ENCODE data around the gene SPTLC2. TPM values are rescaled to one million over a fixed set of nuclear protein-coding genes. Genes with fewer than 3 reads are reported as not detected.

SPTLC2 gene
- total and polyA plus RNA-seq, 2 of the 13 experiments (the other 11 are each of a cell fraction or from before 2014, with no cell fraction given) = 17.4 to 17.5 TPM

DNA sequence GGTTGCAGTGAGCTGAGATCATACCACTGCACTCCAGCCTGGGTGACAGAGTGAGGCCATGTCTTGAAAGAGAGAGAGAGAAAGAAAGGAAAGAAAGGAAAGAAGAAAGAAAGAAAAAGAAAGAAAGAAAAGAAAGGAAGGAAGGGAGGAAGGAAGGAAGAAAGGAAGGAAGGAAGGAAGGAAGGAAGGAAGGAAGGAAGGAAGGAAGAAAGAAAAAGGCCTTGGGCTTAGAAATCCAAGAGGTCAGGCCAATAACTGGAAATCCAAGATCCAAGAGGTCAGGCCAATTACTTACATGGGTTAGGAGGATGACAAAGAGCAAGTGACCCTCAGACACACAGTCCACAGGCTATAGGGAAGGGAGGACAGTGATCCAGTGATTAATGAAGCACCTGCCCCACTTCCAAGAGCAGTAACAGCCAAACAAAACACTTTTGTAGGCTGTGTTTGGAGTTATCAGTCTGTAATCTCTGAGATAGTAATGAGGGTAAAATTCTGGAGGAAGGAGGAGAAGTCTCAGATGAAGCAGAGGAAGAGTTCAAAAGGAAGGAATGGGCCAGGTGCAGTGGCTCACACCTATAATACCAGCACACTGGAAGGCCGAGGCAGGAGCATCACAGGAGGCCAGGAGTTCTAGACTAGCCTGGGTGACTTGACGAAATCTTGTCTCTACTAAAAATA lies 32.2 kb upstream of the SPTLC2 start:
- DNase-seq (ENCODE audit: low spot score) (no peak), FAIRE-seq (no peak), ATAC-seq (no peak)
- peaks cover 31% of the 10 kb centered on the region for H3K4me1 ChIP-seq (ENCODE audit: insufficient read depth, low read length)
- in situ Hi-C loops (cut with HindIII; ENCODE audit: extremely low pct_ligation_motif_present, low pct_unique_long_range_greater_than_20kb) (no loop called here), intact Hi-C loops (cut with micrococcal nuclease; ENCODE audit: unreplicated experiment) (no loop called here)
- no peak overlapping the region for H3K4me2 ChIP-seq (ENCODE audit: low read depth, low read length)
- no peaks in the 10 kb centered on the region for H4K20me1 ChIP-seq (ENCODE audit: insufficient read depth, low read length)
- ChIA-PET CTCF (ENCODE audit: low intra/inter-chr PET ratio, low total read pairs) (no interaction called here), POLR2A (no interaction called here)
- H3K9ac ChIP-seq (ENCODE audit: insufficient read depth, low read depth, low read length) = no peak overlapping the region
- BruUV-seq (replicated peaks) = no TSS peak
- no peak overlapping the region for H3K27ac ChIP-seq (ENCODE audit: extremely low read length, insufficient read depth, low read length)
- TF ChIP-seq SMAD3 (CRISPR knock-in tag; IDR thresholded peaks at IDR 0.05) = no peak
- no peak for TF ChIP-seq HOXA3 (CRISPR knock-in tag; IDR thresholded peaks at IDR 0.05)
- TF ChIP-seq, protein P1, sequence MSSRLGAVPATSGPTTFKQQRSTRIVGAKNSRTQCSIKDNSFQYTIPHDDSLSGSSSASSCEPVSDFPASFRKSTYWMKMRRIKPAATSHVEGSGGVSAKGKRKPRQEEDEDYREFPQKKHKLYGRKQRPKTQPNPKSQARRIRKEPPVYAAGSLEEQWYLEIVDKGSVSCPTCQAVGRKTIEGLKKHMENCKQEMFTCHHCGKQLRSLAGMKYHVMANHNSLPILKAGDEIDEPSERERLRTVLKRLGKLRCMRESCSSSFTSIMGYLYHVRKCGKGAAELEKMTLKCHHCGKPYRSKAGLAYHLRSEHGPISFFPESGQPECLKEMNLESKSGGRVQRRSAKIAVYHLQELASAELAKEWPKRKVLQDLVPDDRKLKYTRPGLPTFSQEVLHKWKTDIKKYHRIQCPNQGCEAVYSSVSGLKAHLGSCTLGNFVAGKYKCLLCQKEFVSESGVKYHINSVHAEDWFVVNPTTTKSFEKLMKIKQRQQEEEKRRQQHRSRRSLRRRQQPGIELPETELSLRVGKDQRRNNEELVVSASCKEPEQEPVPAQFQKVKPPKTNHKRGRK (CRISPR knock-in tag; IDR thresholded peaks at IDR 0.05) = peak; percentile 75; the same call in 1 of the 2 replicates
- WGBS (ENCODE audit: low lambda C conversion rate) = 0% methylated on average over 2 of the region's 2 CpGs
- H3K36me3 ChIP-seq (replicated peaks in 1 of 2; ENCODE audit: control insufficient read depth in 1 of 2, insufficient read depth in 2 of 2, low read length in 2 of 2) = no peaks in the 10 kb centered on the region
- H3K27me3 ChIP-seq (ENCODE audit: control insufficient read depth in 1 of 2, insufficient read depth in 2 of 2, low read length in 2 of 2) = no peaks in the 10 kb centered on the region; a peak in 2 of 5 replicates
- no peak overlapping the region for H2AFZ ChIP-seq (ENCODE audit: low read length)
- no peaks in the 10 kb centered on the region for H3K79me2 ChIP-seq (ENCODE audit: insufficient read depth, low read length)
- H3K4me3 ChIP-seq (replicated peaks in 1 of 3; ENCODE audit: insufficient read depth in 1 of 3, low read depth in 2 of 3, low read length in 3 of 3) = no peak overlapping the region
- no peaks in the 10 kb centered on the region for H3K9me3 ChIP-seq (ENCODE audit: low read length)

DNA sequence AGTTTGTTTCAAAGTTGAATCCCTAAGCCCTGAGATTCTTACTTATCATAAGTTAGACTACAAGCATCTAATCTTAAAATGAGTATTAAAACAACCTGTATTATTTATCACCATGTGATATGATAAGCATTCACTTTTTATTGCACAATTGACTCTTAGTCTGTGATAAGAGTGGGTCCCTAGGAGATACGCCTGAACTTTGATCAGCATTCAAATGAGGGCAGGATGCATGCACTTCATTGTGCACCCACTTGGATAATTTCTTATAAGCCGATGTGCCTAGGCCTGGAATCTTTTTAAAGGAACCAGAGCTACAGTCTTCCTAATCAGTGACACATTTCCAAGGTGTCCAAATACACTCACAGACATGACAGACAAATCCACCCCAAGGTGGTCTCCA lies 31.4 kb upstream of the SPTLC2 start:
- Histone ChIP-seq H3K9ac (ENCODE audit: insufficient read depth, low read depth, low read length) (no peak overlapping the region), H3K4me2 (ENCODE audit: low read depth, low read length) (no peak overlapping the region), H3K79me2 (ENCODE audit: insufficient read depth, low read length) (no peaks in the 10 kb centered on the region), H3K27ac (ENCODE audit: extremely low read length, insufficient read depth, low read length) (no peak overlapping the region), H3K4me3 (replicated peaks in 1 of 3; ENCODE audit: insufficient read depth in 1 of 3, low read depth in 2 of 3, low read length in 3 of 3) (no peak overlapping the region), H3K27me3 (ENCODE audit: control insufficient read depth in 1 of 2, insufficient read depth in 2 of 2, low read length in 2 of 2) (no peaks in the 10 kb centered on the region; a peak in 1 of 5 replicates), H4K20me1 (ENCODE audit: insufficient read depth, low read length) (no peaks in the 10 kb centered on the region), H3K4me1 (ENCODE audit: insufficient read depth, low read length) (peaks cover 23% of the 10 kb centered on the region), H3K9me3 (ENCODE audit: low read length) (no peaks in the 10 kb centered on the region), H2AFZ (ENCODE audit: low read length) (no peak overlapping the region), H3K36me3 (replicated peaks in 1 of 2; ENCODE audit: control insufficient read depth in 1 of 2, insufficient read depth in 2 of 2, low read length in 2 of 2) (no peaks in the 10 kb centered on the region)
- ATAC-seq = no peak; the same call in 2 of the 3 replicates
- ChIA-PET POLR2A (no interaction called here), CTCF (ENCODE audit: low intra/inter-chr PET ratio, low total read pairs) (no interaction called here)
- peak; percentile 26; the same call in 1 of the 2 replicates for TF ChIP-seq HNF4A (CRISPR knock-in tag; IDR thresholded peaks at IDR 0.05)
- peak; percentile 84 for TF ChIP-seq CEBPB (IDR thresholded peaks at IDR 0.05; ENCODE audit: borderline replicate concordance, low read depth, low read length)
- TF ChIP-seq, protein P2, sequence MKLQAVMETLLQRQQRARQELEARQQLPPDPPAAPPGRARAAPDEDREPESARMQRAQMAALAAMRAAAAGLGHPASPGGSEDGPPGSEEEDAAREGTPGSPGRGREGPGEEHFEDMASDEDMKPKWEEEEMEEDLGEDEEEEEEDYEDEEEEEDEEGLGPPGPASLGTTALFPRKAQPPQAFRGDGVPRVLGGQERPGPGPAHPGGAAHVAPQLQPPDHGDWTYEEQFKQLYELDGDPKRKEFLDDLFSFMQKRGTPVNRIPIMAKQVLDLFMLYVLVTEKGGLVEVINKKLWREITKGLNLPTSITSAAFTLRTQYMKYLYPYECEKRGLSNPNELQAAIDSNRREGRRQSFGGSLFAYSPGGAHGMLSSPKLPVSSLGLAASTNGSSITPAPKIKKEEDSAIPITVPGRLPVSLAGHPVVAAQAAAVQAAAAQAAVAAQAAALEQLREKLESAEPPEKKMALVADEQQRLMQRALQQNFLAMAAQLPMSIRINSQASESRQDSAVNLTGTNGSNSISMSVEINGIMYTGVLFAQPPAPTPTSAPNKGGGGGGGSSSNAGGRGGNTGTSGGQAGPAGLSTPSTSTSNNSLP (IDR thresholded peaks at IDR 0.05; ENCODE audit: low read depth, low read length) = peak; percentile 55; the same call in 1 of the 2 replicates
- no peak for TF ChIP-seq NBN (conservative IDR thresholded peaks at IDR 0.05)
- TF ChIP-seq CEBPG (CRISPR knock-in tag; IDR thresholded peaks at IDR 0.05) = peak; percentile 42; the same call in 1 of the 2 replicates
- TF ChIP-seq ZNF652 (CRISPR knock-in tag; IDR thresholded peaks at IDR 0.05; ENCODE audit: borderline replicate concordance, low read depth) = no peak
- TF ChIP-seq, protein P3, sequence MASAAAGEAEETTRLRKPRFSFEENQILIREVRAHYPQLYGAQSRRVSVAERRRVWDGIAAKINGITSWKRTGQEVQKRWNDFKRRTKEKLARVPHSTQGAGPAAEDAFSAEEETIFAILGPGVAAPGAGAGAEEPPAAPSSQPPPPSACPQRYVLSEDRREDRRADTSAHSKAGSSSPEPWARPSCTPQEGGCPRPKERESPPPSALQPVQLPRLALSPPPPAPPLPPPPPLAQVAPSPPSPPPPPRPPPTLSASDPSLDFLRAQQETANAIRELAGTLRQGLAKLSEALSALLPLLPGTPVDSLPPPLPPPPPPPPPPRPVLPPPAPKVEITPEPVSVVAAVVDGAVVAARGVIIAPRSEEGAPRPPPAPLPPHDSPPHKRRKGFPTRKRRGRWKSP (CRISPR knock-in tag; IDR thresholded peaks at IDR 0.05) = no peak
- BruUV-seq (replicated peaks) = no TSS peak
- no peak for FAIRE-seq
- in situ Hi-C loops (cut with HindIII; ENCODE audit: extremely low pct_ligation_motif_present, low pct_unique_long_range_greater_than_20kb) (no loop called here), intact Hi-C loops (cut with micrococcal nuclease; ENCODE audit: unreplicated experiment) (no loop called here)
- no peak for DNase-seq (ENCODE audit: low spot score)
- WGBS (ENCODE audit: low lambda C conversion rate) = 9% methylated on average over 2 of the region's 2 CpGs
